ENCODE data around the gene KAT14. TPM values are rescaled to one million over a fixed set of nuclear protein-coding genes. Genes with fewer than 3 reads are reported as not detected.
"Not testable (repeated sequence)": the region's sequence is repeated elsewhere in the genome, so short reads cannot be mapped to it uniquely, and the experiment has no call there.

Gene KAT14
- total RNA-seq, 2 experiments from 2014 or later = 17.9 to 18.4 TPM

GRCh38 chr20:18166241-18166881, 28.7 kb downstream of the KAT14 start:
- POLR2A ChIA-PET = interaction anchor here (1.3 kb wide), 1 partner anchor 28 kb away, joined by 4 read pairs; no protein-coding TSS in a partner anchor
- DNase-seq (no peak), ATAC-seq (no peak)
- Mint-ChIP-seq H3K9me3 (no peaks in the 10 kb centered on the region), H3K27ac (peak overlapping the region; percentile 55), H3K4me1 (ENCODE audit: low read depth) (peaks cover 36% of the 10 kb centered on the region), H3K27me3 (no peaks in the 10 kb centered on the region), H3K36me3 (ENCODE audit: low read depth) (peaks cover 52% of the 10 kb centered on the region), H3K4me3 (no peak overlapping the region)
- no peak for TF ChIP-seq CTCF (IDR thresholded peaks at IDR 0.05)
- intact Hi-C loops (cut with micrococcal nuclease) = no loop called here
- CTCF ChIA-PET = no interaction called here

- peaks cover 52% of the 10 kb centered on the region for H3K36me3 Mint-ChIP-seq (ENCODE audit: low read depth)
- H3K9me3 Mint-ChIP-seq = no peaks in the 10 kb centered on the region
- H3K27ac Mint-ChIP-seq = peak overlapping the region; percentile 40
- ChIA-PET CTCF (interaction anchor here (0.6 kb wide), 1 partner anchor 250 kb away, joined by 3 read pairs; no protein-coding TSS in a partner anchor), POLR2A (interaction anchor here (1.3 kb wide), 1 partner anchor 29 kb away, joined by 4 read pairs; no protein-coding TSS in a partner anchor)
- H3K4me3 Mint-ChIP-seq = no peak overlapping the region
- intact Hi-C loops (cut with micrococcal nuclease) = no loop called here
- TF ChIP-seq CTCF (IDR thresholded peaks at IDR 0.05) = no peak
- DNase-seq (no peak), ATAC-seq (no peak)
- no peaks in the 10 kb centered on the region for H3K27me3 Mint-ChIP-seq
- peaks cover 36% of the 10 kb centered on the region for H3K4me1 Mint-ChIP-seq (ENCODE audit: low read depth)
Observed at GRCh38 chr20:18166950-18167349, 29.3 kb downstream of the KAT14 start.

GRCh38 chr20:18172379-18172778, 34.7 kb downstream of the KAT14 start:
- Mint-ChIP-seq H3K36me3 (ENCODE audit: low read depth) (peaks cover 64% of the 10 kb centered on the region), H3K27me3 (no peaks in the 10 kb centered on the region), H3K9me3 (no peaks in the 10 kb centered on the region), H3K4me3 (no peak overlapping the region), H3K27ac (no peak overlapping the region), H3K4me1 (ENCODE audit: low read depth) (peaks cover 20% of the 10 kb centered on the region)
- ATAC-seq (no peak), DNase-seq (no peak)
- ChIA-PET CTCF (no interaction called here), POLR2A (no interaction called here)
- TF ChIP-seq CTCF (IDR thresholded peaks at IDR 0.05) = no peak
- intact Hi-C loops (cut with micrococcal nuclease) = no loop called here

- H3K27me3 Mint-ChIP-seq = no peaks in the 10 kb centered on the region
- H3K4me3 Mint-ChIP-seq = no peak overlapping the region
- H3K4me1 Mint-ChIP-seq (ENCODE audit: low read depth) = peaks cover 16% of the 10 kb centered on the region
- TF ChIP-seq CTCF (IDR thresholded peaks at IDR 0.05) = no peak
- ChIA-PET POLR2A (no interaction called here), CTCF (no interaction called here)
- ATAC-seq = no peak
- intact Hi-C loops (cut with micrococcal nuclease) = no loop called here
- H3K27ac Mint-ChIP-seq = no peak overlapping the region
- peaks cover 74% of the 10 kb centered on the region for H3K36me3 Mint-ChIP-seq (ENCODE audit: low read depth)
- DNase-seq = no peak
- peaks cover 2% of the 10 kb centered on the region for H3K9me3 Mint-ChIP-seq
Observed at GRCh38 chr20:18174906-18175683, 37.4 kb downstream of the KAT14 start.

GRCh38 chr20:18176318-18176785, 38.7 kb downstream of the KAT14 start:
- DNase-seq = no peak
- Mint-ChIP-seq H3K36me3 (ENCODE audit: low read depth) (peaks cover 72% of the 10 kb centered on the region), H3K4me1 (ENCODE audit: low read depth) (peaks cover 14% of the 10 kb centered on the region), H3K27me3 (no peaks in the 10 kb centered on the region), H3K27ac (peak overlapping the region; percentile 1), H3K9me3 (peaks cover 8% of the 10 kb centered on the region), H3K4me3 (no peak overlapping the region)
- ATAC-seq = no peak
- intact Hi-C loops (cut with micrococcal nuclease) = no loop called here
- no peak for TF ChIP-seq CTCF (IDR thresholded peaks at IDR 0.05)
- CTCF ChIA-PET = no interaction called here
- POLR2A ChIA-PET = no interaction called here

- intact Hi-C loops (cut with micrococcal nuclease); POLR2A ChIA-PET; H3K9me3 Mint-ChIP-seq; H3K4me3 Mint-ChIP-seq; H3K27me3 Mint-ChIP-seq; H3K27ac Mint-ChIP-seq; DNase-seq; ATAC-seq; CTCF ChIA-PET; H3K4me1 Mint-ChIP-seq (ENCODE audit: low read depth): not testable (repeated sequence)
- H3K36me3 Mint-ChIP-seq (ENCODE audit: low read depth) = peaks cover 64% of the 10 kb centered on the region
Observed at GRCh38 chr20:18180366-18180765, 42.7 kb downstream of the KAT14 start.
